GM10266 (cell line): ENCODE measurements around the gene LANCL1.

ENCODE experiments used
- DNase-seq: peaks from one replicate; pipeline ENCODE4 v3.0.0; 2012; ENCODE audit errors: extremely low spot score
- TF ChIP-seq, protein P1 (sequence below): IDR thresholded peaks from 2 replicates; pipeline ENCODE4 v1.5.1; 2012; ENCODE audit warnings: mild to moderate bottlenecking, low read depth; ENCODE audit not compliant: control insufficient read depth, insufficient read depth; ENCODE audit errors: missing control alignments

The LANCL1 gene

DNA sequence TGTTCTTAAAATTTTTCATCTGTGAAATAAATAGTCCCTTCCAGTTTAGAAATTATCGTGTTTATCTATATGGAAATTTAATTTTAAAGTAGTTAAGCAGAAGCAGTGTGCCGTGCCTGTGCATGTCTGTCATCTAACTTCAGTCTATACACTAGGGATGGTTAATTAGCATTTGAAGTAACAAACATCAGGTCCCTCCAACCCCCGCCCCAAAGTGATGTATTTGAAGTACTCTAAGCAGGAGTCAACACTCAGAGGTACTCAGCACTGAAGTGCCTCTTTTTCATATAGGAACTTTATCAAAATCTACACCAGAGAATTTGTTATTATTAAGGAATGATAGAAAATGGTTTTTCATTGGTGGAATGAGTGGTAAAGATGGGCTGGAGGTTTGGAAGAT, 33.0 kb downstream of the LANCL1 start:
- DNase-seq = no peak
- TF ChIP-seq, protein P1, sequence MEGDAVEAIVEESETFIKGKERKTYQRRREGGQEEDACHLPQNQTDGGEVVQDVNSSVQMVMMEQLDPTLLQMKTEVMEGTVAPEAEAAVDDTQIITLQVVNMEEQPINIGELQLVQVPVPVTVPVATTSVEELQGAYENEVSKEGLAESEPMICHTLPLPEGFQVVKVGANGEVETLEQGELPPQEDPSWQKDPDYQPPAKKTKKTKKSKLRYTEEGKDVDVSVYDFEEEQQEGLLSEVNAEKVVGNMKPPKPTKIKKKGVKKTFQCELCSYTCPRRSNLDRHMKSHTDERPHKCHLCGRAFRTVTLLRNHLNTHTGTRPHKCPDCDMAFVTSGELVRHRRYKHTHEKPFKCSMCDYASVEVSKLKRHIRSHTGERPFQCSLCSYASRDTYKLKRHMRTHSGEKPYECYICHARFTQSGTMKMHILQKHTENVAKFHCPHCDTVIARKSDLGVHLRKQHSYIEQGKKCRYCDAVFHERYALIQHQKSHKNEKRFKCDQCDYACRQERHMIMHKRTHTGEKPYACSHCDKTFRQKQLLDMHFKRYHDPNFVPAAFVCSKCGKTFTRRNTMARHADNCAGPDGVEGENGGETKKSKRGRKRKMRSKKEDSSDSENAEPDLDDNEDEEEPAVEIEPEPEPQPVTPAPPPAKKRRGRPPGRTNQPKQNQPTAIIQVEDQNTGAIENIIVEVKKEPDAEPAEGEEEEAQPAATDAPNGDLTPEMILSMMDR = no peak

DNA sequence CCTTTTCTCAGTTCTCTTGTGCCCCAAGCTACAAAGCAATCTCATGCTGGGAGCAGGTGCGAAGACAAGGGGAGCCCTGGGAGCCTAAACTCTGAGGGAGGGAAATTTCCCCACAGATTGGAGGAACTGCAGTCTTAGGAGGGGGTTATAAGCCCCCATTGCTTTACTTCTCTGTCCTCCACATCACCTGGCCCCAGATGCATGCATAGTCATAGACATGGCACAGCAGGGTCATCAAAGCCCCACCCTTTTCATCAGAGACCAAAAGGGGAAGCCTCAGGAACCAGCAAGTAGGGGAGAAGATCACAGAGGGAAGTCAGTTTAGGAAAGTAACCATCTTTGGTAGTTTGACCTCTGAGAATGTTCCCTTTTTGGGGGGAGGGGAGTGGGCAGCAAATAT, 33.7 kb downstream of the LANCL1 start:
- TF ChIP-seq, protein P1 = no peak
- DNase-seq = no peak

DNA sequence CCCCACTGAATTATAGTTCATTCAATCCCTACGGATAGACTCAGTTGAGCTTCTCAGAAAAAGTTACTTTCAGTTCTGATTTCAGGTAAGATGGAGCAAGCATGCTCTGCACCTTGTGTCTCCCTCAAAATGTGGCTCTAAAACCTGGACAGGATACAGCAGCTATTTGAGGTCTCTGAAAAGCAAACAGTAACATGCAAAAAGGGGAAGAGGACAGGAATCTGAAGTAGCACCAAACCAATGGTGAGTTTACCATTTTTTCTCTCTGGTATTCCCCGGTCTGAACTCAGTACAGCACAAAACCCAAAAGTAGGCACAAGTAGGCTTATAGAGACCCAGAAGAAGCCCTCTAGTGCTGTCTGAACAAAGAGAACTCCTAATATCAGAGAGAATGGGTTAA, 34.1 kb downstream of the LANCL1 start:
- TF ChIP-seq, protein P1 = no peak
- DNase-seq = no peak

DNA sequence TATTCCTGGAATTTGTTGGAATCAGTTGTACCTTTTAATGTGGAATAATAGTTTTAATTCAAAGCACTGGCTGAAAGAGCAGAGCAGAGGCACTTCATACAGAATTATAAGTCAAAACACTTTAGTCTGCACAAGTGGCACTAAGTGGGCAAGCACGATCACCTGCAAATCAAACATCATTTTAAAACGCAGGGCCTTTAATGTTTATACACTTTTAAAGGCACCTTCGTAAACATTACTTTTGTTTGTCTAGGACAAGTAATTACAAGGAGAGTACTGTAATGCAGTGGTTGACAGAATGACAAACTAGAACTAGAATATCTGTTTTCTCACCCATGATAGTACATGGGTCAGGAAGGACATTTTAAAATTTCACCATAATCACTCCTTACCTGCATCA, 36.4 kb downstream of the LANCL1 start:
- DNase-seq = no peak
- TF ChIP-seq, protein P1 = no peak

DNA sequence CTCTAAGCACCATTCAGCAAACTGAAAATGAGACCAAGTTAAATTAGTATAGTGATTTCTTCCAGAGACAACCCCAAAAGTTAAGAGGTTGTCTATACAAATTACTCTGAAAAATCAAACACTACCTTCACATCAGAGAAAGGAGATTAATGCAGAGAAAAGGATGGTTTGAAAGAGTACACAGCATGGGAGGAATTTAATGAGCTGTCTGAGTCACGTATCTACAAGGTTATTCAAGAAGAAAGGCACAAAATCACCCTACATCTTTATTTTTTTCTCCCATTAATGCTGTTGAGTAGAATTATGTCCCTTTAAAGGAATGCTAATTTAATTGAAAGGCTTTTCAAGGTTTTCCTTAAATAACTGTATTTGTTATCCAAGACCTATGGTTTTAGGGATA, 41.1 kb downstream of the LANCL1 start:
- no peak for DNase-seq
- TF ChIP-seq, protein P1 = no peak

DNA sequence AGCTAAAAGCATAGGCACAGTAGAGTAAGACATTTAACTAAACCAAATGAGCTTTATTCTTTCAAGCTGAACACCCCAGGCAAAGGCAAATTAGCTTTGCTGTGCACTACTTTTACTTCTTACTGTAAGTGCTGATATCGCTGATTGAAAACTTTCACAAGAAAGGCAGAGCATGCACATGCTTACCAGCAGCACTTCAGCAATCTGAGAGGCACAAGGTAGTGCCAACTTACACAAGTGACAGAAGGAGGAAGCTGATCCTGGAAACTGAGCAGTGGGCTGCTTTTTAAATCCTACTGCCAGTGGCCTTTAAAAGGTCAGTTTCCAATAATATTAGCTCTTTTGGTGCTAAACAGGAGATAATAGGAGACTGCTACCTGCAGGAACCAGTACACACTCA, 43.9 kb downstream of the LANCL1 start:
- TF ChIP-seq, protein P1 = no peak
- no peak for DNase-seq

DNA sequence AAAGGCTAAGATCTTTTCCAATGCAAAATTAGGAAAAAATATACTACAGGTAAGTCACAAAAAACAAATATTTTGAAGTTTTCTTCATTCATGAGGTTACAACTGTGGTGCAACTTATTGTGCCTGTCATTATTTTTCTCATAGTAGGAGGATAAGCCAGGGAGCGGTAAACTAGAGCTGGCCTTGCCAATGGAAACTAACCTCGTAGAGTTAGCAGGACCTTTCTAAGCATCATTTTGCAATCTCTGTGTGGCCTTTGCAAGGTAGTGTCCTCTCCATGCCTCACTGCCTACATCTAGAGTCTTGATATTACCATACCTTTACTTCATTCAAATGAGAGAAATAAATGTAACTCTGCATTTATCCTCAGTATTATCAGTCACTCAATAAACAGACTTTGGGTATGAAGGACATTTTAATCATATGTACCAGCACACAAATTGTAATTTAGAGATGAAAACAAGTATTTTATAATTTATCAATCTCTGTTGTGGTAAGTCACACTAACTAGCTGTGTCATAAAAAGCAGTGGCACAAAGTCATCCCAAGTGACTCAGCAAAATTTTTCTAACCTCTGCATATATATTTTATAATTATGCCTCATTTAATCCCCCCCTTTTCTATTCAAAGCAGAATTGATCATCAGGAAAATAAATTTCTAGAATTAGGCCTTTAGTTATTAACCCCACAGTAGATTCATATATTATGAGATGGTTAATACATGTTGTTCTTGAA, 47.0 kb downstream of the LANCL1 start:
- no peak for DNase-seq
- TF ChIP-seq, protein P1 = no peak
